ENCODE data around the gene KRTAP5-6. TPM values are rescaled to one million over a fixed set of nuclear protein-coding genes. Genes with fewer than 3 reads are reported as not detected.
A peak's percentile ranks its signal among the peaks of the same experiment; 100 is the strongest.

The KRTAP5-6 gene
- total and polyA plus RNA-seq, 4 donors, result not detected

- no peak for DNase-seq (ENCODE audit: low read depth in 4 of 6, low spot score in 6 of 6)
- WGBS (ENCODE audit: insufficient coverage), result 85% methylated on average over 15 of the region's 16 CpGs
- Histone ChIP-seq H3K27me3 (ENCODE audit: control insufficient read depth, insufficient read depth, low read length) (no peaks in the 10 kb centered on the region), H3K4me3 (ENCODE audit: low read depth, low read length) (no peak overlapping the region), H3K4me1 (ENCODE audit: control insufficient read depth, insufficient read depth, low read length) (peaks cover 29% of the 10 kb centered on the region), H3K27ac (ENCODE audit: low read depth, low read length) (no peak overlapping the region), H3K36me3 (ENCODE audit: control insufficient read depth, insufficient read depth, low read length) (no peaks in the 10 kb centered on the region), H3K9me3 (ENCODE audit: control insufficient read depth, insufficient read depth, low read length) (no peaks in the 10 kb centered on the region)
Measured at GRCh38 chr11:1691878-1692707, 4.9 kb upstream of the KRTAP5-6 start.

DNA sequence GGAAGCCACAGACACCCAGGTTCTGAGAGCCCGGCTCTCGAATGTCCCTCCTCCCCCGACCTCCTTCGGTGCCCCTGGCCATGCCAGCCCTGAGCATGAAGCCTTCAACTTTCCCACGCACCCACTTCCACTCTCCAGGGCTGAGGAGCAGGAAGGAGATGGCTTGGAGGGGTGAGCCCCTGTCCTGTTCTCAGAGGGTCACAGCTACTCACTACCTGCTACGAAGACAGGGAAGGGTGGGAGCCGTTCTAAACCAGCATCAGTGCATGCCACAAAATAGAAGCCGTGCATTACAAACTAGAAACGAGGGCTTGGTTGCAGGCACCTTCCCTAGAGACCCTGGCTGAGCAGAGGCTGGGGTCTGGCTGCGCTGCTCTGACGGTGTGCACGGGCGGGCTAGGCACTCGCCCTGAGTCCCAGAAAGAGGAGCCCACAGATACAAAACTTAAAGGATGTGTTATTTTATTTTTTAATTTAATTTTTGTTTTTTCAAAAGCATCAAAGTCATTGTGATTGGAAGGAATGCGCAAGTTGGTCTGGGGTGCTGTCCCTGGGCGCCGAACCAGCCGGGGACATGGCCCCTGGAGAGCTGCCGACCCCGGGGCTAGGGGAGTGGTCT, 4.2 kb upstream of the KRTAP5-6 start:
- peaks cover 29% of the 10 kb centered on the region for H3K4me1 ChIP-seq (ENCODE audit: control insufficient read depth, insufficient read depth, low read length)
- H3K27ac ChIP-seq (ENCODE audit: low read depth, low read length), result no peak overlapping the region
- no peaks in the 10 kb centered on the region for H3K27me3 ChIP-seq (ENCODE audit: control insufficient read depth, insufficient read depth, low read length)
- H3K4me3 ChIP-seq (ENCODE audit: low read depth, low read length), result no peak overlapping the region
- H3K36me3 ChIP-seq (ENCODE audit: control insufficient read depth, insufficient read depth, low read length), result no peaks in the 10 kb centered on the region
- WGBS (ENCODE audit: insufficient coverage), result 30% methylated on average over 9 of the region's 20 CpGs
- H3K9me3 ChIP-seq (ENCODE audit: control insufficient read depth, insufficient read depth, low read length), result no peaks in the 10 kb centered on the region
- DNase-seq (ENCODE audit: low read depth in 4 of 6, low spot score in 6 of 6), result no peak

DNA sequence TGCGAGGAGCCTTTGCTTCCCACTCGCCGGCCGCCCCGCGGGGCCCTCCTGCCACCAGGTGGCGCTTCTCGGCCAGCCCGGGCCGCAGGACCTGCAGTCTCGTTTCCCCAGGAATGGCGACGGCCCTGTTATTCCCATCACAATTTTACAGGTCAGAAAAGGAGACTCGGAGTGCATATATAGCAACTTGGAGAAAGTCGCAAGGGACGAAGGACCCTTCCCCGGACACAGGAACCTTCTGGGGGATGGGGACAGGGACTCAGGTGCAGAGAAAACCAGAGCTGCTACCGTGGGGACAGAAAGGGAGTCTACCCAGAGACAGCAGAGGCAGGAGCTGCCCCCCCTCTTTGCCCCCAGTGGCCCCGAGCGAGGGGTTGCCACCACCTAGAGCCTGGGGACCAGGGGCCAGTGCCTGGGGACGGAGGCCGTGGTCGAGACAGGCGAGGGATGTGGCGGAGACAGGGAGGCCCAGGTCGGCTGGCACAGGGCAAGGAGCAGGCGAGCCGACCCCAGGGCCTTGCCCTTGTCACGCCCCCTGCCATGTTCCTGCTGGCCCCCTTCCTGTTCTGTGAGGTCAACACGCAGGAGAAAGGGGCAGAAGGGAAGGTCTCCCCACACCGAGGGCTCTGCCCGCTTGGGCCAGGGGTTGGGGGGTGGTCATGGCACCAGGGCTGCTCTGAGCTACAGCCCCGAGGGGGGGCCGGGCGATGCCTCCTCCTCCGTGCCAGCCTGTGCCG, 3.5 kb upstream of the KRTAP5-6 start:
- peak overlapping the region; percentile 22 for H3K4me3 ChIP-seq (ENCODE audit: low read depth, low read length)
- no peaks in the 10 kb centered on the region for H3K9me3 ChIP-seq (ENCODE audit: control insufficient read depth, insufficient read depth, low read length)
- H3K27me3 ChIP-seq (ENCODE audit: control insufficient read depth, insufficient read depth, low read length), result no peaks in the 10 kb centered on the region
- no peak overlapping the region for H3K27ac ChIP-seq (ENCODE audit: low read depth, low read length)
- DNase-seq (ENCODE audit: low read depth in 4 of 6, low spot score in 6 of 6), result peak; percentile 54 to 94 (median 68)
- H3K36me3 ChIP-seq (ENCODE audit: control insufficient read depth, insufficient read depth, low read length), result no peaks in the 10 kb centered on the region
- 15% methylated on average over 30 of the region's 37 CpGs for WGBS (ENCODE audit: insufficient coverage)
- peaks cover 29% of the 10 kb centered on the region for H3K4me1 ChIP-seq (ENCODE audit: control insufficient read depth, insufficient read depth, low read length)

DNA sequence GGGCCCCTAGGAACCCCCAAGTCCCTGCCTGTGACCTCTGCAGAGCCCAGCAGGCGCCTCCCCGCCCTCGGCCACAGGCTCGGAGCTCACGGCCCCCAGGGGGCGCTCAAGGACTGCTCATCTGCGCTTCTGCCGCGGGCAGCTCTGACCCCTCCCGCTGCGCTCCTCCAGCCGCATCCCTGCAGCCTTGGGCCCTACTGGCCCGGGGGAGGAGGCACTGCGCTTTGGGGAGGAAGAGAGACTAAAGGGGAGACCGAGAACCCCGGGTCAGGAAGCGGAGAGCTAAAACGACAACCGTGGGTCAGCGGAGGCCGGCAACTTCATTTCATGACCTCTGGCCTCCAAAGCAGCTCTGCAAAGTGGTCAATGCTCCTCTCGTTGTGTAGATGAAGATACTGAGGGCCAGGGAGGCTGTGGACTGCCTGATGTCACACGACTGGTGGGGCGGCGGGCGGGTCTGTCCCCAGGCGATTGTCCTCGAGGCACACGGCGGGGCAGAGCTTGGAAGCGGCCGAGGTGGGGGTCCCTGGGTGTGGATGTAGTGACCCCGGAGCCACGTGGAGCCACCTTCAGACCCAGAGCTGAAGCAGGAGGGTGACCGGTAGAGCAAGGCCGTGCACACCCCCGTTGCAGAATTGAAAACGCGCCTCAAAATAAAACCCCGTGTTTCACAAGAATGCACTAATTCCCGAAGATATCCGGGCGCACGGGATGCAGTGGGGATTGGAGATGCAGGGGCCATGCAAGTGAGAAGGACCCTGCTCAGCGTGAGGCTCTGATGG, 2.7 kb upstream of the KRTAP5-6 start:
- peaks cover 29% of the 10 kb centered on the region for H3K4me1 ChIP-seq (ENCODE audit: control insufficient read depth, insufficient read depth, low read length)
- WGBS (ENCODE audit: insufficient coverage), result 45% methylated on average over 44 of the region's 45 CpGs
- H3K27ac ChIP-seq (ENCODE audit: low read depth, low read length), result no peak overlapping the region
- no peak overlapping the region for H3K4me3 ChIP-seq (ENCODE audit: low read depth, low read length)
- no peaks in the 10 kb centered on the region for H3K9me3 ChIP-seq (ENCODE audit: control insufficient read depth, insufficient read depth, low read length)
- DNase-seq (ENCODE audit: low read depth in 4 of 6, low spot score in 6 of 6), result peak in 5 of 6 donors; percentile 42 to 91 (median 66)
- H3K36me3 ChIP-seq (ENCODE audit: control insufficient read depth, insufficient read depth, low read length), result no peaks in the 10 kb centered on the region
- no peaks in the 10 kb centered on the region for H3K27me3 ChIP-seq (ENCODE audit: control insufficient read depth, insufficient read depth, low read length)

GRCh38 chr11:1694846-1695547, 2.0 kb upstream of the KRTAP5-6 start:
- 90% methylated on average over 12 of the region's 15 CpGs for WGBS (ENCODE audit: insufficient coverage)
- H3K4me1 ChIP-seq (ENCODE audit: control insufficient read depth, insufficient read depth, low read length), result peaks cover 29% of the 10 kb centered on the region
- DNase-seq (ENCODE audit: low read depth in 4 of 6, low spot score in 6 of 6), result no peak
- no peak overlapping the region for H3K4me3 ChIP-seq (ENCODE audit: low read depth, low read length)
- no peaks in the 10 kb centered on the region for H3K36me3 ChIP-seq (ENCODE audit: control insufficient read depth, insufficient read depth, low read length)
- H3K27ac ChIP-seq (ENCODE audit: low read depth, low read length), result no peak overlapping the region
- H3K9me3 ChIP-seq (ENCODE audit: control insufficient read depth, insufficient read depth, low read length), result no peaks in the 10 kb centered on the region
- H3K27me3 ChIP-seq (ENCODE audit: control insufficient read depth, insufficient read depth, low read length), result no peaks in the 10 kb centered on the region

GRCh38 chr11:1695548-1696108, 1.4 kb upstream of the KRTAP5-6 start:
- peaks cover 29% of the 10 kb centered on the region for H3K4me1 ChIP-seq (ENCODE audit: control insufficient read depth, insufficient read depth, low read length)
- no peak overlapping the region for H3K27ac ChIP-seq (ENCODE audit: low read depth, low read length)
- no peak for DNase-seq (ENCODE audit: low read depth in 4 of 6, low spot score in 6 of 6)
- H3K27me3 ChIP-seq (ENCODE audit: control insufficient read depth, insufficient read depth, low read length), result no peaks in the 10 kb centered on the region
- no peak overlapping the region for H3K4me3 ChIP-seq (ENCODE audit: low read depth, low read length)
- H3K36me3 ChIP-seq (ENCODE audit: control insufficient read depth, insufficient read depth, low read length), result no peaks in the 10 kb centered on the region
- WGBS (ENCODE audit: insufficient coverage), result 98% methylated on average over 3 of the region's 3 CpGs
- H3K9me3 ChIP-seq (ENCODE audit: control insufficient read depth, insufficient read depth, low read length), result no peaks in the 10 kb centered on the region

DNA sequence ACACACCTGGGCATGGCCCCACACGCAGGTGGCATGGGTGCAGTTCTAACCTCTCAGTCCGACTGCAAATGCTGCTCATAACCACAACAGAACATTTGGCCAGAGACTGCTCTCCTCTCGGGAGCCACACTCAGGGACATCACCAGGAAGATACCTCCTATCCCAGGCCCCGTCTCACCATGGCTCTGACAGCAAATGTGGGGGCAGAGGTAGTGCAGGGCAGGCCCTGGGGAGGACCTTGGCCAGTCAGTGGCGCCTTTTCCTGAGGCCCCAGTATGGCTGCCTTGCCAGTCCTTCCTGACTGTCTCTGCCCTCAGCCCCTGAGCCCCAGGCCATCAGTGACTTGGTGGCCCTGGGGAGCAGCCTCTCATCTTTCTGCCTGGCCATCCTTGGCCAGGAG, 2.8 kb downstream of the KRTAP5-6 start:
- 85% methylated on average over 5 of the region's 5 CpGs for WGBS (ENCODE audit: insufficient coverage)
- Histone ChIP-seq H3K27me3 (ENCODE audit: control insufficient read depth, insufficient read depth, low read length) (no peaks in the 10 kb centered on the region), H3K9me3 (ENCODE audit: control insufficient read depth, insufficient read depth, low read length) (no peaks in the 10 kb centered on the region), H3K4me1 (ENCODE audit: control insufficient read depth, insufficient read depth, low read length) (peaks cover 7% of the 10 kb centered on the region), H3K27ac (ENCODE audit: low read depth, low read length) (no peak overlapping the region), H3K4me3 (ENCODE audit: low read depth, low read length) (no peak overlapping the region), H3K36me3 (ENCODE audit: control insufficient read depth, insufficient read depth, low read length) (no peaks in the 10 kb centered on the region)
- DNase-seq (ENCODE audit: low read depth in 4 of 6, low spot score in 6 of 6), result no peak

DNA sequence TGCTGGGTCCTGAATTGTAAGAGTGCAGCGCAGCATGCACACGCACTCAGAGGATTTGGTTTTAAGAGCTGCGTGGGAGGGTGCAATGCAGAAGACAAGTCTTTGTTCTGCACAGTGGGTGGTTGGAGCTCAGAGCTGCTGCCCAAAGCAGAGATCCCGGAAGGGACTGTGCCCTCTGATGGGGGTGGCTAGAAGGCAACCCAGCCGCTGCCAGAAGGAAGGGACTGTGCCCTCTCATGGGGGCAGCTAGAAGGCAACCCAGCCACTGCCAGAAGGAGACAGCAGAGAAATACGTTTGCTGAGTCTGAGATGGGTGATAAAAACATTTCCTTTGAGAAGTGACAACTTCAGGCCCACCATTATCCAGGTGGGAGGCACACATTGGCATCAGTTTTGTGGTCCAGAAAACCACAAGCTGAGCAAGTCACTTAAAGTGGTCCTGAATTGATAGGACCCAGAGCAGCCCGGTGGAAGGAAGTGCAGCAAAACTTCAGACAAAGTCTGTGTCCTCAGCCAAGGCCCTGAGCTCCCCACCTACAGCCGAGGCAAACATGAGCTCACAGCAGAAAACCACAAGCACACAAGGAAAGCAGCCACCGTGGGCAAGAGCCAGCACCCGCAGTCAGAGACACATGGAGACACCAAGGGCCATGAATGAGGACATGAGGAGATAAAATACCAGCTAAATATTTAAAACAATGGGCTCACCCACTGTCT, 4.3 kb downstream of the KRTAP5-6 start:
- Histone ChIP-seq H3K27ac (ENCODE audit: low read depth, low read length) (no peak overlapping the region), H3K36me3 (ENCODE audit: control insufficient read depth, insufficient read depth, low read length) (no peaks in the 10 kb centered on the region), H3K27me3 (ENCODE audit: control insufficient read depth, insufficient read depth, low read length) (no peaks in the 10 kb centered on the region), H3K4me3 (ENCODE audit: low read depth, low read length) (no peak overlapping the region), H3K4me1 (ENCODE audit: control insufficient read depth, insufficient read depth, low read length) (peaks cover 7% of the 10 kb centered on the region), H3K9me3 (ENCODE audit: control insufficient read depth, insufficient read depth, low read length) (no peaks in the 10 kb centered on the region)
- 67% methylated on average over 9 of the region's 10 CpGs for WGBS (ENCODE audit: insufficient coverage)
- no peak for DNase-seq (ENCODE audit: low read depth in 4 of 6, low spot score in 6 of 6)

Measured in spinal cord (tissue), 10 donors.